Transverse colon (tissue), 4 donors: ENCODE data around the gene DPPA2. TPM values are rescaled to one million over a fixed set of nuclear protein-coding genes. Genes with fewer than 3 reads are reported as not detected.

Source experiments
- DNase-seq: peaks from one replicate; pipeline ENCODE4 v3.0.0-alpha.2; 2019
- H3K27ac ChIP-seq, 4 donors: fragments of 200-600 bp; sonication (generic); 2 replicates each; pipeline ENCODE4 v1.5.1; 2016 to 2018; ENCODE audit warnings: inconsistent platforms in 4 of 4
- H3K27me3 ChIP-seq: fragments of 200-600 bp; sonication (generic); 2 replicates; pipeline ENCODE4 v1.5.1; 2017; ENCODE audit warnings: inconsistent platforms
- H3K36me3 ChIP-seq, 4 donors: fragments of 200-600 bp; sonication (generic); 2 replicates each; pipeline ENCODE4 v1.5.1; 2017 to 2019; ENCODE audit warnings: inconsistent platforms in 4 of 4
- H3K4me1 ChIP-seq, 4 donors: fragments of 200-600 bp; sonication (generic); 2 replicates each; pipeline ENCODE4 v1.5.1; 2017 to 2020; ENCODE audit warnings: inconsistent platforms in 4 of 4
- H3K4me3 ChIP-seq, 4 donors: fragments of 200-600 bp; sonication (generic); 1 replicate in 1 of 4; 2 replicates in 3 of 4; pipeline versions ENCODE4 v1.5.1 to v1.6.1; 2017 to 2019; ENCODE audit warnings: inconsistent platforms in 4 of 4
- H3K9me3 ChIP-seq, 2 donors: fragments of 200-600 bp; sonication (generic); 2 replicates each; pipeline ENCODE4 v1.5.1; 2017 to 2019; ENCODE audit warnings: inconsistent platforms in 2 of 2
- CTCF ChIP-seq, 5 experiments: fragments of 200-600 bp in 3 of 5; fragments of 450-650 bp in 2 of 5; sonication (generic) in 3 of 5; IDR thresholded peaks; 1 replicate in 2 of 5; 2 replicates in 3 of 5; pipeline ENCODE4 v1.5.1; 2016 to 2017; ENCODE audit warnings: antibody characterized with exemption in 5 of 5, inconsistent platforms in 3 of 5, mild to moderate bottlenecking in 2 of 5, moderate library complexity in 1 of 5
- EP300 ChIP-seq: sonication (generic); formaldehyde crosslinking; IDR thresholded peaks from one replicate; pipeline ENCODE4 v1.6.1; 2017; ENCODE audit warnings: antibody characterized with exemption, low read depth
- POLR2A ChIP-seq: fragments of 450-650 bp; IDR thresholded peaks from one replicate; pipeline ENCODE4 v1.6.1; 2016; ENCODE audit warnings: antibody characterized with exemption, mild to moderate bottlenecking, moderate library complexity
- POLR2AphosphoS5 ChIP-seq, 3 donors: sonication (generic); formaldehyde crosslinking; IDR thresholded peaks; one replicate each; pipeline ENCODE4 v1.6.1; 2016; ENCODE audit warnings: antibody characterized with exemption in 3 of 3
- WGBS, 2 donors: methylation state at CpG; one replicate each; pipeline ENCODE4 v1.1.5; 2018; ENCODE audit warnings: low coverage in 1 of 2; 5-methylcytosine and 5-hydroxymethylcytosine counted together
- in situ Hi-C, 4 donors: fragments of 200-750 bp; cut with MboI; loops; one replicate each; pipeline versions ENCODE4 v1.15.0 to v1.15.1; 2017; ENCODE audit warnings: low sequenced_read_pairs in 3 of 4, low pct_ligation_motif_present in 1 of 4, low pct_unique_long_range_greater_than_20kb in 1 of 4
- intact Hi-C: fragments of 100-400 bp; cut with DNase I; formaldehyde crosslinking; loops from one replicate; pipeline ENCODE4 v1.15.1; 2023; ENCODE audit warnings: low total_unique reads
- total RNA-seq, 4 donors: library from RNA; depleted of rRNA; stranded (reverse); fragments of >200 nt; gene quantifications; one replicate each; pipeline ENCODE4 v1.1.0, GENCODE V29; 2016

The DPPA2 gene
- total RNA-seq, 4 donors from 2014 or later: not detected

- no peaks in the 10 kb centered on the region for H3K36me3 ChIP-seq
- 92% methylated on average over 5 of the region's 5 CpGs; no CpG with 5 or more reads in 1 of the 2 donors for WGBS, 2 donors
- TF ChIP-seq POLR2AphosphoS5 (IDR thresholded peaks at IDR 0.05): no peak
- TF ChIP-seq EP300: no peak
- no peak for TF ChIP-seq CTCF (IDR thresholded peaks at IDR 0.05)
- TF ChIP-seq POLR2A: no peak
- DNase-seq: no peak
- no peak overlapping the region for H3K4me3 ChIP-seq
- H3K27me3 ChIP-seq: no peaks in the 10 kb centered on the region
- in situ Hi-C loops (no loop called here), intact Hi-C loops (no loop called here)
- no peaks in the 10 kb centered on the region for H3K9me3 ChIP-seq
- no peak overlapping the region for H3K27ac ChIP-seq
- no peaks in the 10 kb centered on the region for H3K4me1 ChIP-seq
These were observed 8.8 kb upstream of the DPPA2 start for GRCh38 chr3:109325109-109325508.

- no peaks in the 10 kb centered on the region for H3K9me3 ChIP-seq
- H3K36me3 ChIP-seq: no peaks in the 10 kb centered on the region
- WGBS, 2 donors: 75 to 89% methylated on average over 1 of the region's 1 CpG
- no peak overlapping the region for H3K27ac ChIP-seq
- no peak overlapping the region for H3K4me3 ChIP-seq
- no peaks in the 10 kb centered on the region for H3K27me3 ChIP-seq
- intact Hi-C loops (no loop called here), in situ Hi-C loops (no loop called here)
- H3K4me1 ChIP-seq: no peaks in the 10 kb centered on the region
- DNase-seq: no peak
- TF ChIP-seq POLR2A: no peak
- TF ChIP-seq EP300: no peak
- TF ChIP-seq CTCF (IDR thresholded peaks at IDR 0.05): no peak
- TF ChIP-seq POLR2AphosphoS5 (IDR thresholded peaks at IDR 0.05): no peak
These were observed 3.3 kb downstream of the DPPA2 start for GRCh38 chr3:109313061-109313460.

- no peak for DNase-seq
- Histone ChIP-seq H3K4me3 (no peak overlapping the region), H3K36me3 (no peaks in the 10 kb centered on the region), H3K4me1 (no peaks in the 10 kb centered on the region), H3K9me3 (no peaks in the 10 kb centered on the region), H3K27me3 (no peaks in the 10 kb centered on the region), H3K27ac (no peak overlapping the region)
- in situ Hi-C loops (no loop called here), intact Hi-C loops (no loop called here)
- 60 to 80% methylated on average over 2 of the region's 2 CpGs for WGBS, 2 donors
- TF ChIP-seq EP300 (no peak), CTCF (IDR thresholded peaks at IDR 0.05) (no peak), POLR2A (no peak), POLR2AphosphoS5 (IDR thresholded peaks at IDR 0.05) (no peak)
These were observed 18.8 kb downstream of the DPPA2 start for GRCh38 chr3:109297496-109297895.

GRCh38 chr3:109284071-109284470 lies 32.2 kb downstream of the DPPA2 start:
- in situ Hi-C loops: no loop called here
- Histone ChIP-seq H3K4me3 (no peak overlapping the region), H3K27ac (no peak overlapping the region), H3K4me1 (no peaks in the 10 kb centered on the region), H3K9me3 (no peaks in the 10 kb centered on the region), H3K36me3 (no peaks in the 10 kb centered on the region), H3K27me3 (no peaks in the 10 kb centered on the region)
- intact Hi-C loops: no loop called here
- TF ChIP-seq EP300: no peak
- no peak for TF ChIP-seq CTCF (IDR thresholded peaks at IDR 0.05)
- no peak for TF ChIP-seq POLR2AphosphoS5 (IDR thresholded peaks at IDR 0.05)
- no peak for TF ChIP-seq POLR2A
- no peak for DNase-seq
